Measurements from ENCODE around the gene ZC3H18. TPM values are rescaled to one million over a fixed set of nuclear protein-coding genes. Genes with fewer than 3 reads are reported as not detected.

ZC3H18 gene
- total and polyA plus RNA-seq, 2 experiments from 2014 or later: 26.8 to 26.9 TPM

DNA sequence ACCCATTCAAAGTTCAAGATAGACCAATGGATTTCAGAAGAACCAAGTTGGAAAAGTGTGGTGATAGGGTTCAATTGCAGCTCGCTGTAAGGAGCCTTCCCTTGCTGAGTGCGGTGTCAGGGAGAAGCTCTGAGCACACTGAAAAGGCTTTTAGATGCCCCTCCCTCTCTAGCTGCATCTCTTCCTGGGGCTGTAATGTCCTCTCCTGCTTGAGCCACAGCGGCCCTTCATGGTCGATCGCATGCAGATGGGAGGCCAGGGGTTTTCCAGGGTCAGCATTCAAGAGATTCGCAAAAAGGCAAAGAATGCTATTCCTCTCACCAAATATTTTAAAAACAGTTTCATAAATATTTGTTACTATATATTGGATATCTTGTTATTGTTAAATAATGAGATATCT lies 23.7 kb downstream of the ZC3H18 start:
- TF ChIP-seq, protein P1, sequence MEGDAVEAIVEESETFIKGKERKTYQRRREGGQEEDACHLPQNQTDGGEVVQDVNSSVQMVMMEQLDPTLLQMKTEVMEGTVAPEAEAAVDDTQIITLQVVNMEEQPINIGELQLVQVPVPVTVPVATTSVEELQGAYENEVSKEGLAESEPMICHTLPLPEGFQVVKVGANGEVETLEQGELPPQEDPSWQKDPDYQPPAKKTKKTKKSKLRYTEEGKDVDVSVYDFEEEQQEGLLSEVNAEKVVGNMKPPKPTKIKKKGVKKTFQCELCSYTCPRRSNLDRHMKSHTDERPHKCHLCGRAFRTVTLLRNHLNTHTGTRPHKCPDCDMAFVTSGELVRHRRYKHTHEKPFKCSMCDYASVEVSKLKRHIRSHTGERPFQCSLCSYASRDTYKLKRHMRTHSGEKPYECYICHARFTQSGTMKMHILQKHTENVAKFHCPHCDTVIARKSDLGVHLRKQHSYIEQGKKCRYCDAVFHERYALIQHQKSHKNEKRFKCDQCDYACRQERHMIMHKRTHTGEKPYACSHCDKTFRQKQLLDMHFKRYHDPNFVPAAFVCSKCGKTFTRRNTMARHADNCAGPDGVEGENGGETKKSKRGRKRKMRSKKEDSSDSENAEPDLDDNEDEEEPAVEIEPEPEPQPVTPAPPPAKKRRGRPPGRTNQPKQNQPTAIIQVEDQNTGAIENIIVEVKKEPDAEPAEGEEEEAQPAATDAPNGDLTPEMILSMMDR (IDR thresholded peaks at IDR 0.05; ENCODE audit: low read depth, low read length): no peak

DNA sequence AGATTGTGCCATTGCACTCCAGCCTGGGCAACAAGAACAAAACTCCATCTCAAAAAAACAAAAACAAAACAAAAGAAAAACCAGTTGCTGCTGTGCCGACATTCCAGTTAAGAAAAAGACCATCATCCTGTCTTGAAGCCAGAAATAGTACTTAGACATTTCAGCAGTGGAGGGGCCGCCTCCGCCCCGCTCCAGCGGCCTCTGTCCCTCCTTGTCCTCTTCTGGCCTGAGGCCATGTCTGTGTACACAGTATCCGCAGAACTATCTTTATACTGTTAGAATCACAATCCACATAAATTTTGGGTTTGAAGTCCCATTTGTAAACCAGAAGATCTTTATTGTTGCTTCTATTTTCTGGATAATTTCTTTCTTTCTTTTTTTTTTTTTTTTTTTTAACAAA lies 24.9 kb downstream of the ZC3H18 start:
- TF ChIP-seq, protein P1 (IDR thresholded peaks at IDR 0.05; ENCODE audit: low read depth, low read length): no peak
- Histone ChIP-seq H3K4me1 (ENCODE audit: low read depth) (no peaks in the 10 kb centered on the region), H3K27me3 (no peaks in the 10 kb centered on the region), H3K4me3 (no peak overlapping the region), H3K36me3 (peaks cover 21% of the 10 kb centered on the region), H3K27ac (no peak overlapping the region), H3K9me3 (ENCODE audit: low read depth) (no peaks in the 10 kb centered on the region)
- no peak for DNase-seq (ENCODE audit: low read depth in 1 of 2, low spot score in 1 of 2)

More for the DNA sequence above, 23.7 kb downstream of the ZC3H18 start:
- Histone ChIP-seq H3K4me1 (ENCODE audit: low read depth) (no peaks in the 10 kb centered on the region), H3K36me3 (peaks cover 22% of the 10 kb centered on the region), H3K27ac (no peak overlapping the region), H3K27me3 (no peaks in the 10 kb centered on the region), H3K9me3 (ENCODE audit: low read depth) (no peaks in the 10 kb centered on the region), H3K4me3 (no peak overlapping the region)
- DNase-seq (ENCODE audit: low read depth in 1 of 2, low spot score in 1 of 2): no peak

DNA sequence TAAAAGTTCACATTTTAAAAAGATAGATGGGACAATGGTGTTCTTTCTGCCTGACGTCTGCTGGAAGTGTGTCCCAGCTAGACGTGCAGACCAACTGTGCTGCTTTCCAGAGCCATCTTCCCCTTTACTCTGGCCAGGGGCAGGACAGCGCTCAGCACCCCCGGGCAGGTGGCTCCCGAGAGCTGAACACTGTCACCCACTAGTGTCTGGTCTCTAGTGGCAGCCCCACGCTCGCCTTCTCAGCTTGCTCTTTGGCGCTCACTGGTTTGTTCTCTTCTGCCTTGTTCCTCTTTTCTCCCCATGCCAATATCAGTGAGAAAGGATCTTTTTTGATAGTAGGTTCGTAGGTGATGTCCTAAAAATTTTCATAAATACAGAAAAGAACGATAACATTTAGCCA lies 25.7 kb downstream of the ZC3H18 start:
- no peak for DNase-seq (ENCODE audit: low read depth in 1 of 2, low spot score in 1 of 2)
- H3K4me3 ChIP-seq: no peak overlapping the region
- TF ChIP-seq, protein P1 (IDR thresholded peaks at IDR 0.05; ENCODE audit: low read depth, low read length): no peak

DNA sequence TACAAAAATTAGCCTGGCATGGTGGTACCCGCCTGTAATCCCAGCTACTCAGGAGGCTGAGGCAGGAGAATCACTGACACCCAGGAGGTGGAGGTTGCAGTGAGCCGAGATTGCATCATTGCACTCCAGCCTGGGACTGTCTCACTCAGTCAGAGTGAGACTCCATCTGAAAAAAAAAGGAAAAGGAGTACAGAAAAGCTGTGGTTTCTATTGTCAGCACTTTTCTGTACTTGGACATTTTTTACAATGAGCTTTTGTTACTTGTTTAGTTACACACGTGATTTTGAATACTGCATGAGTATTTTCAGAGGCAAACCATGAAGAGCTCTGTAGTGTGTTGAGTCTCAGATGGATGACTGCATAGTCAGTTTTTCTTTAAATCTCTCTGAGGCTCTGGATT lies 26.3 kb downstream of the ZC3H18 start:
- peaks cover 27% of the 10 kb centered on the region for H3K36me3 ChIP-seq
- DNase-seq (ENCODE audit: low read depth in 1 of 2, low spot score in 1 of 2): peak in 1 of 2 donors; percentile 66
- H3K4me1 ChIP-seq (ENCODE audit: low read depth): no peaks in the 10 kb centered on the region
- H3K9me3 ChIP-seq (ENCODE audit: low read depth): no peaks in the 10 kb centered on the region
- no peaks in the 10 kb centered on the region for H3K27me3 ChIP-seq
- no peak overlapping the region for H3K4me3 ChIP-seq
- TF ChIP-seq, protein P1 (IDR thresholded peaks at IDR 0.05; ENCODE audit: low read depth, low read length): no peak
- H3K27ac ChIP-seq: no peak overlapping the region

More for the DNA sequence above, 25.7 kb downstream of the ZC3H18 start:
- Histone ChIP-seq H3K9me3 (ENCODE audit: low read depth) (no peaks in the 10 kb centered on the region), H3K27me3 (no peaks in the 10 kb centered on the region), H3K4me1 (ENCODE audit: low read depth) (no peaks in the 10 kb centered on the region), H3K27ac (no peak overlapping the region), H3K36me3 (peaks cover 28% of the 10 kb centered on the region)

DNA sequence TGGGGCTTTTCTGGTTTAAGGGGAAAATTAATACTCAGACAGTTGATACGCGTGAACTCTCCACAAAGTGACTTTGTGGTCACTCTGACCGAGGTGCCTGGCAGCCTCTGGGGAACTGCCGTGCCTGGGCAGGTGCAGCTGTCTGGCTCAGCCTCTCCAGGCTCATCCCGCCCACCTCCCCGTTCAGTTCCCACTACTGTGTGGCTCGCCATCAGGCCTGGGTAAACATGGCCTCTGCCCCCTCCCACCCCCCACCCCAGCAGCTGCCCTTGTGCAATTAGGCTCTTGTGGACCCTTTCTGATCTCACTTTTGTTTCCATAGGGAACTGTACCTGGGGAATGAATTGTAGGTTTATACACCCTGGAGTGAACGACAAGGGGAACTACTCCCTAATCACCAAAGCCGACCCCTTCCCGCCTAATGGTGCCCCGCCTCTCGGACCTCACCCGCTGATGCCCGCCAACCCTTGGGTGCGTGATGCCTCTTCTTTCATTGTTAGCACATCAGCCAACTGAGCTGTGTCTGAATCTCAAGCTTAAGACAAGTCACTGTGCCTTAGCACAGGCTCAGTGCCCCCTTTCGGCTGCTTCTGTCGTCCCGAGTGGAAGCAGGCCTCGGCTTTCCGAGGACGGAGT lies 27.8 kb downstream of the ZC3H18 start:
- TF ChIP-seq, protein P1 (IDR thresholded peaks at IDR 0.05; ENCODE audit: low read depth, low read length): no peak
- no peak overlapping the region for H3K27ac ChIP-seq
- H3K9me3 ChIP-seq (ENCODE audit: low read depth): no peaks in the 10 kb centered on the region
- no peaks in the 10 kb centered on the region for H3K27me3 ChIP-seq
- no peak for DNase-seq (ENCODE audit: low read depth in 1 of 2, low spot score in 1 of 2)
- H3K4me3 ChIP-seq: no peak overlapping the region
- peaks cover 27% of the 10 kb centered on the region for H3K36me3 ChIP-seq
- H3K4me1 ChIP-seq (ENCODE audit: low read depth): no peaks in the 10 kb centered on the region

Measured in cardiac muscle cell (in vitro differentiated cells and primary cell).